Right renal cortex interstitium (tissue), 3 donors: Measurements from ENCODE around the gene DLGAP3. TPM values are rescaled to one million over a fixed set of nuclear protein-coding genes. Genes with fewer than 3 reads are reported as not detected.
"Not testable (repeated sequence)": the region's sequence is repeated elsewhere in the genome, so short reads cannot be mapped to it uniquely, and the experiment has no call there.

Experiments used
- DNase-seq, 3 donors: peaks; one replicate each; pipeline ENCODE4 v3.0.0-alpha.2; 2013; ENCODE audit warnings: low read depth in 3 of 3, low spot score in 2 of 3
- polyA plus RNA-seq, 3 donors: library from polyadenylated mRNA; unstranded; fragments of 120-200 nt; gene quantifications; one replicate each; pipeline ENCODE4 v1.2.1, GENCODE V29; 2013; ENCODE audit not compliant: insufficient read length in 3 of 3

DLGAP3 gene
- polyA plus RNA-seq, 3 donors: 1.4 to 2.0 (median 1.6) TPM

DNA sequence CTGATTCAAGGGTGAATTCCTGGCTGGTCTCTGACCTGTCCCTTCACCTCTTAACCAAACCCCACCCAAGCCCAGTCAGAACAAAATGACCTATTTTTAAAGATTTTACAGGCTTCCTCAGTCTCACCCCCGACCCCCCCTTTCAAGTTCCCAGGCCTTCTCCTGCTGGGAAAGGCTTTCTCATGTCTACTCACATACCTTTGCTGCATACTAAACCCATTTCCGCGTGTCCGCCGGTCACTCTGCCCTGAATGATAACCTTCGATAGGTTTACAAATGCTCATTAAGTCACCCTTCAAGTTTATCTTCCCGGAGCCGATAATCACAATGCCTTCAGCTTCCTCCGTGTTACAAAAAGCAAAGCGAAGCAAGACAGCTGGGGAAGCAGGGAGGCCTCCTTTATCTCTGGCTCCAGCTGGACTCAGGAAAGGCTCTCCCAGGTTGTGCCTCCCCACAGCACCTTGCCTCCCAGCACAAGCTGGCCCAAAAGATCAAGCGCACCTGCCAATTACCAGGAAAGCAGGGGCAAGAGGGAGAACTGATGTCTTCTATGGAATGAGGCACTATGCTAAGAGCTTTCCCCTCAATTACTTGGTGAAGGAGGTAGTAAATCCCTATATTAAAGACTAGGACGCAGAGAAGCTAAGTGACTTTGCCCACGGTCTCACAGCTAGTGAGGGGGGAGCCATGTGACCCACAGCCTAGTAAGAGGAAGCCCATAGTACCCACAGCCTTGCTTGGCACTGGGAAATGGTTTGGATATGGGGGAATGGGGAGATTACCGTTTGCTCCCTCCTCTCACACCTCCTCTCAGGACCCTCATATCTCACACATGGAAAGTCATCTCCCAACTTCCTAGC lies 85.8 kb downstream of the DLGAP3 start:
- DNase-seq: no peak

DNA sequence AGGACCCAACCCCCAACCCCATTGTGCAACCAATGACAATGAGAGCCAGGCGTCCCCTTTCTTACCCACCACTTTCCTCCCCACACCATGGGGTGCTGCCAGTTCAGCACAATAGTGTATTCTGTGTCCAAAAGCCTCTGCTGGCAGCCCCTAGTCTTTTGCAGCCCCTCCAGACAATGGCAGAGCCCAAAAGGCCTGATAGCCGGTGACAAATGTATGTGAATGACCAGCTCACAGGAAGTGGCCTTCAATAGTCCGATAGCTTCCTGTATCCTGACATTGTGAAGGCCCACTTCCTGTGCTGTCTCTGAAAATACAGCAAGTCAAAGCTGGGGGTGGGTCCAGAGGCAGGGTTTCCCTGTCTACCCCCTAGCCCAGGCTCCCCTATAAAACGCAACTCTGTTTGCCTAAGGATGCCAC lies 86.5 kb downstream of the DLGAP3 start:
- DNase-seq: no peak

GRCh38 chr1:34842073-34842472 lies 87.4 kb downstream of the DLGAP3 start:
- DNase-seq: no peak

GRCh38 chr1:34840426-34840825 lies 89.0 kb downstream of the DLGAP3 start:
- DNase-seq: no peak

GRCh38 chr1:34839526-34840305 lies 89.7 kb downstream of the DLGAP3 start:
- no peak for DNase-seq

GRCh38 chr1:34833711-34834110 lies 95.7 kb downstream of the DLGAP3 start:
- no peak for DNase-seq

DNA sequence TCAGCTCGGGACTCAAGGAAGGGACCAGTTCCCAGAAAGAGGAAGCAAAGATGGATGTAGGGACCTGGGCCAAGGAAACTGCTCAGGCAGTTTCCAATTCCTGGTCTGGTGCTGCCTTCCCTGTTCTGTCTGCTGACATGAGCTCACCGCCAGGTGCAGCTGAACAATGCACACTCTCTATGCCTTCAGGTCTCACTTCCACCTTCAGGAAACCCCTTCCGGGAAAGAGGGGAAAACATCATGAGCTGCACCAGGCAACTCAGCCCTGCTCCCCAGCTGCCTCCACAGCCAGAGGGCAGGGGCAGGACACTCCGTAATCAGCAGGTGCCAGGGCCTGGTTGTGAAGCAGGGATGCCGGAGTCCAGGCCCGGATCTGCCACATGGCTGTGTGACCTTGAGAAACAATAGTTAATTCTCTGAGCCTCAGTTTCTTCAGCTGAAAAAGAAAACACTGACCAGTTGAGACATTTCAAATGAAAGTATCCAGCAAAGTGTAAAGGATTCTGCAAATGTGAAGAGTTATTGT lies 97.7 kb downstream of the DLGAP3 start:
- DNase-seq: no peak

DNA sequence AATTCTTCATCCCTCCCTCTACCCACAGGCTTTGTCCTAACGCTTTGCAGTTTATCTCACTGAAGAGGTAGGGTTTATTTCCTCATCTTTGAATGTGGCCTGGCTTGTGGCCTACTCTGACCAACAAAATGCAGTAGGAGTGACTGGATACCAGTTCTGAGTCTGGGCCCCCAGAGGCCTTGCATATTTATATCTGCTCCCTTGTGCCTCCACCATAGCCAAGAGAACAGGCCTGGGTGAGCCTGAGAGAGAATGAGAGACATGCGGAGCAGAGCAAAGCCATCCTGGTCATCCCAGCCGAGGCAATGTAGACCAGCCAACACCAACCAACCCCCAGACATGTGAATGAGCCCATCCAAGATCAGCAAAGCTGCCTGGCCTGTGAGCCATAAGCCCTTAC lies 100.2 kb downstream of the DLGAP3 start:
- DNase-seq: no peak

DNA sequence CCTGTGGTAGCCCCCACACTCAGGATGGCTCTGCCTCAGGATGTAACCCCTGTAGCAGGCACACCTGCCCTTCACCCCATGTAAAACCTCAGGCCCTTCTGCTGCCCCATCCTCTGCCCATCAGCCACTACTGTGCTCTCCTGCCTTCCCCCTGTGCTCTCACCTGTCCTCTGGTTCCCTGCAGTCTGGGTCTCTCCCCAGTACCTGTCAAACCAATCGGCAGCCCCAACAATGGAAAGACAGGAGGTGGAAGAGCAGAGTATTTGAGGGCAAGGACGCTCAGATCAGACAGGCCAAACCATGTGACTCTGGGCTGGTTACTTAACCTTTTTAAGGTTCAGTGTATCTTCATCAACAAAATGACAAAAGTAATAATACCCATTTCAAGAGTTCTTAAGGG lies 100.8 kb downstream of the DLGAP3 start:
- no peak for DNase-seq

DNA sequence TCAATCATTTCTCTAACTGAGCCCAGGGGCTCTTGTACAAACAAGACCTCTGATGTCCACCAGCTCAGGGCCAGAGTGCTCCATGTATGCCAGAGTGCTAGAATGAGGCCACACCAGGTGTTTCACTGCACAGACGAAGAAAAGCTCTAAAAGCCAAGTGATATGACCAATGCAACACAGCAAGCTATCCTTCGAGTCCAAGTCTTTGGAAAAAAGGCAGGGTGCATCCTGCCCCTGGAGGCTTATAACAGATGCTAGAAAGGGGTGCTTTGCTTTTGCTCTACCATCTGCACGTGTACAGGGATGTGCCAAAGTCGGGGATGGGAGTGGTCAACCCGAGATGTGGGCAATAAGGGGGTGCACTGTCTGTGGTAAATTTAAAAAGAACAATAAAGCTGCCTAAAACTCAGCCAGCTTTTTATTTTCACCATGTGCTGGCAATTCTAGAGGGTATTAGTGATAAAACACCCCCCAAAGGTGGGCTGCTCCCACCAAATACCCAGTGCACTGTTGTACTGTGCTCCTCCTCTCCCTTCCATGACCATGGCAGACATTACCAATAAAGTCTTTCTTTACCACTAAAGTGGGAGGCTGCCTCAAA lies 102.0 kb downstream of the DLGAP3 start:
- DNase-seq: no peak

- DNase-seq: no peak
These were observed 103.9 kb downstream of the DLGAP3 start for GRCh38 chr1:34825455-34826091.

- DNase-seq: no peak
These were observed 104.5 kb downstream of the DLGAP3 start for GRCh38 chr1:34824817-34825454.

DNA sequence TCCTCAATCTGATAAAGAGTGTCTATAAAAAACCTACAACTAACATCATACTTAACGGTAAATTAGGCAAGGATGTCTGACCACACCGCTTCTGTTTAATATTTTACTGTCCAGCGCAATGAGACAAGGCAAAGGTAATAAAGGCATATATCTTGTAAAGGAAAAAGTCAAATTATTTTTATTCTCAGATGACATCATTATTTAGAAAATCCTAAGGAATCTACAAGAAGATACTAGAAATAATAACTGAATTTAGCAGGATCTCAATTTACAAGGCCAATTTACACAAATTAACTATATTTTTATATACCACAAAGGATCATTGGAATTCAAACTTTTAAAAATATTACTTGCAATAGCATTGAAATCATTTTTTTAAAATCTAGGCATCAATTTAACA lies 107.2 kb downstream of the DLGAP3 start:
- no peak for DNase-seq

DNA sequence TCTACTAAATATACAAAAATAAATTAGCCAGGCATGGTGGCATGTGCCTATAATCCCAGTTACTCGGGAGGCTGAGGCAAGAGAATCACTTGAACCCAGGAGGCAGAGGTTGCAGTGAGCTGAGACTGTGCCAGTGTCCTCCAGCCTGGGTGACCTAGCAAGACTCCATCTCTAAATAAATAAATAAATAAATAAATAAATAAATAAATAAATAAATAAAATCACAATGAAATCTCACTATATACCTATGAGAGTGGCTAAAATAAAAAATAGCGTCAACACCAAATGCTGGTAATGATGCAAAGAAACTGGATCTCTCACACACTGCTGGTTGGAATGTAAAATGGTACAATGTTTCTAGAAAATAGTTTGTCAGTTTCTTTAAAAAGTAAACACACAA lies 110.6 kb downstream of the DLGAP3 start:
- not testable (repeated sequence) for DNase-seq

- no peak for DNase-seq
These were observed 112.7 kb downstream of the DLGAP3 start for GRCh38 chr1:34816778-34817177.

DNA sequence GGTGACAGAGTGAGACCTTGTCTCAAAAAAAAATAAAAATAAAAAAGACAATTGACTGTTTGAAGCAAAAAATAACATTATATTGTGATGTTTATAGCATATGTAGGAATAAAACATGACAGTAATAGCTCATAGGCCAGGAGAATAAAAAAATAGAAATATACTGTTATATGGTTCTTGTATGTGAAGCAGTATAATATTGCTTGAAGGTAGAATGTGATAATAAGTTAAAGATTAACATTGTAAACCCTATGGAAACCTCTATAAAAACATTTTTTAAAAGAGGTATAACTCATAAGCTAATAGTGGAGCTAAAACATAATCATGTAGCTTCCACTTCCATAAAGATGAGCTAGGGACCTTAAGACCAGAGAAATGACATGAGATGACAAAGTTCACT lies 113.1 kb downstream of the DLGAP3 start:
- no peak for DNase-seq
